Adipose tissue (tissue), 3 donors: ENCODE measurements around the gene JADE2. TPM values are rescaled to one million over a fixed set of nuclear protein-coding genes. Genes with fewer than 3 reads are reported as not detected.
A peak's percentile ranks its signal among the peaks of the same experiment; 100 is the strongest.
"Not testable (repeated sequence)": the region's sequence is repeated elsewhere in the genome, so short reads cannot be mapped to it uniquely, and the experiment has no call there.

Experiments used
- H3K27ac ChIP-seq: one replicate; pipeline ENCODE4 v1.5.1; 2013; ENCODE audit warnings: low read depth, low read length
- WGBS, 3 donors: extraction: QIAGEN DNeasy Blood & Tissue Kit; methylation state at CpG; one replicate each; pipeline ENCODE4 v1.1.7; 2013; 5-methylcytosine and 5-hydroxymethylcytosine counted together
- polyA plus RNA-seq, 3 donors: library from polyadenylated mRNA; stranded (reverse); fragments of 200-250 nt; gene quantifications; one replicate each; pipeline ENCODE4 v1.2.3, GENCODE V29; 2013
- donor health status: healthy with polysubstance abuse.
- donor health status: Bipolar disorder and iron deficiency.
- donor health status: healthy.

The JADE2 gene
- polyA plus RNA-seq, 3 donors: 12.5 to 17.9 (median 13.2) TPM

DNA sequence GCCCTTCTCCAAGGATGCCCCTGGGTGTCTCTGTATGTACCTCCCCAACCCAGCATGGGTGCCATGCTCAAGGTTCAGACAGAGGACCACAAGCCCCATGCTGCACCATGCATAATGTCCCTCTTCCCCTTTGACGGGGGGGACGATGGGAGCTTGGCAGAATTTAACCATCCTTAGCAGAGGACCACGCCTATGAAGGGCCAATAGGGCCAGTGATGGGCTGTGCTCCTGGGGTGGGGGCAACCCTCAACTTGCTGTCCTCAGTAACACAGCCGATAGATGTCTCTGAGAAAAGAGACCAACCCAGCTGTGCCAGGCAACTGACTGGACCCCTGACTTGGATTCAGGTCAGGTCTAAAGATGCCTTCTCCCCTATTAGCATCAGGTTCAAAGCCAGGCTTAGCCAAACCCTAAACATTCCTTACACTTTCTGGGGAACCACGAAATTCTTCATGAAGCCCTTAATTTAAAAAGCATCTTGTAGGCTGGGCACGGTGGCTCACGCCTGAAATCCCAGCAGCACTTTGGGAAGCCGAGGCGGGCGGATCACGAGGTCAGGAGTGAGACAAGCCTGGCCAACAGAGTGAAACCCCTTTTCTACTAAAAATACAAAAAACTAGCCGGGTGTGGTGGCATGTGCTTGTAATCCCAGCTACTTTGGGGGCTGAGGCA, 20.7 kb upstream of the JADE2 start:
- WGBS, 3 donors: 89 to 94% (median 92%) methylated on average over 12 of the region's 12 CpGs
- H3K27ac ChIP-seq: no peak overlapping the region

DNA sequence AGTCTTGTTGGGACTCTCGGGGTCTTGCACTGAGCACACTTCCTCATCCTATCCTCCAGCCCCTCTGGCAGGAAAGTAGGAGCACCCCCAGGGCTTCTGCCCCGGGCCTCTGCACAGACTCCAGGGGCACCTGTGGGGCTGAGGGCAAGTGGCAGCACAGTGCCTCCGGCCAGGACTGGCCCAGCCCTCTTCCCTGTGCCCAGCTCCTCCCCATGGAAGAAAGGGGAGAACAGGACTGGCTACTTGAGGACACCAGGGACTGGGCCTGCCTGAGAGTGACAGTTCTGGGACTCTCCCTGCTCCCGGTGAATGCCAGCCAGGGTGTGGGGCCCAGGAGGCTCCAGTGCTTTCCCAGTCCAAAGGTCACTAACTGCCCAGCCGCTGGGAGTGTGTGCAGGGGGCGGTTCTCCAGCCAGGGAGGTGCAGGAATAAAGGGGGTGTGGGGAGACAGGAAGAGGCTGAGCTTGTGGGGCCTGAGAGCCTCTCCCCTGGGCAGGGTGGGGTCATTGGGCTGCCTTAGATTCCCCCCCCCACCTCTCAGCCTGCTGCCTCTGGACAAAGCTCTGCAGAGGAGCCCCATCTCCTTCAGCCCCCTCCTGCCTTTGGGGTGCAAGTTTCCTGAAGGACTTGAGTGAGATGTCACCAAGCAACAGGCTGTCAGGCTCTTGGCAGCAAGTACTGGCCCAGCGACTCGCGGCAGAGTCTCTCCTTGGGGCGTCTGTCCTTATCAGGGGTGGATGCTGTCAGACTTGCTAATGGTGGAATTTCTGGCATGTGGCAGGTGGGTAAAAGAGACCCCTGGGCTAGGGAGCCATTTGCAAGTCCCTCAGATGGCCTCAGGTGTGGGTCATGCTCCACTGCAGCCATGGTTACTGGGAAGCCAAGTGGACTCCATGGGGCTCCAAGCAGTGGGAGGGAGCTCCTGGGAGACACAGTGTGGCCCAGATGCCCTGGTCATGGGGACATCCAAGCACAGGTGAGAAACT, 19.1 kb upstream of the JADE2 start:
- no peak overlapping the region for H3K27ac ChIP-seq
- 13 to 41% (median 32%) methylated on average over 10 of the region's 10 CpGs for WGBS, 3 donors

DNA sequence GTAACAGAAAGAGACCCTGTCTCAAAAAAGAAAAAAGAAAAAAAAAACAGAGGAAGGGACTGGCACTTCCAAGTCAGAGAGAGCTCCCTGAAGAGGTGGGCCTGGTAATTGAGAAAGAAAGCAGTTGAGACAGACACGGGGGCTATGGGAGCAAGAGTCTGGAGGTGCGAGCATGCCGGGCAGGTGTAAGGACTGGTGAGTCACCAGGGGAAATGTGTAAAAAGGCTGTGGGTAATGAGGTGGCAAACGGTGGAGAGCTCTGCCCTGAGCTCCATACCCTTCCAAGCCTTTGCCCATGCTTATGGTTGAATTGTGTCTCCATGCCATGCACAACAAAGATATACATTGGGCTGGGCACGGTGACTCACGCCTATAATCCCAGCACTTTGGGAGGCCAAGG, 18.0 kb upstream of the JADE2 start:
- 73 to 95% (median 89%) methylated on average over 6 of the region's 6 CpGs for WGBS, 3 donors

DNA sequence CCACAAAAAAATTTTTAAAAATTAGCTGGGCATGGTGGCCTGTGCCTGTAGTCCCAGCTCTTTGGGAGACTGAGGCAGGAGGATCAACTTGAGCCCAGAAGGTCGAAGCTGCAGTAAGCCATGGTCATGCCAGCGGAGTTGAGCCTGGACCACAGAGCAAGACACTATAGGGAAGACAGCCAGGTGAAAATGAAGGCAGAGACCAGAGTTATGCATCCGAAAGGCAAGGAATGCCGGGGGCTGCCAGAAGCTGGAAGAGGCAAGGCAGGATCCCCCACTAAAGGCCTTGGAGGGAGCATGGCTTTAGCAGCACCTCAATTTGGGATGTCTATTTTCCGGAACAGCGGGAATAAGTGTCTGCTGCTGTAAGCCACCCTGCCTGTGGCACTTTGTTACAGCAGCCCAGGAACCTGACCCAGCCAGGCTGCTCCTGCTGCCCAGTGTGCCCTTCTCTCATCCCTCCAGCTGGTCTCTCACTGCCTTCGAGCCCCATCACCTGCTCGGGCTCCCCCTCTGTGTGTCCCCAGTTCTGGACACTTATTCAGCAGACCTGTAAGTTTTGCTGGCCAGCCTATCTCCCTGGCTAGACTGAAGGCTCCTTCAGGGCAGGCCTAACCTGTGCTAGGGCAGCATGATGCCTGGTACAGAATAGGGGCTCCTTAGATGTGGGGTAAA, 16.8 kb upstream of the JADE2 start:
- H3K27ac ChIP-seq: no peak overlapping the region
- 87 to 98% (median 96%) methylated on average over 8 of the region's 8 CpGs for WGBS, 3 donors

More for the DNA sequence above, 18.0 kb upstream of the JADE2 start:
- no peak overlapping the region for H3K27ac ChIP-seq

DNA sequence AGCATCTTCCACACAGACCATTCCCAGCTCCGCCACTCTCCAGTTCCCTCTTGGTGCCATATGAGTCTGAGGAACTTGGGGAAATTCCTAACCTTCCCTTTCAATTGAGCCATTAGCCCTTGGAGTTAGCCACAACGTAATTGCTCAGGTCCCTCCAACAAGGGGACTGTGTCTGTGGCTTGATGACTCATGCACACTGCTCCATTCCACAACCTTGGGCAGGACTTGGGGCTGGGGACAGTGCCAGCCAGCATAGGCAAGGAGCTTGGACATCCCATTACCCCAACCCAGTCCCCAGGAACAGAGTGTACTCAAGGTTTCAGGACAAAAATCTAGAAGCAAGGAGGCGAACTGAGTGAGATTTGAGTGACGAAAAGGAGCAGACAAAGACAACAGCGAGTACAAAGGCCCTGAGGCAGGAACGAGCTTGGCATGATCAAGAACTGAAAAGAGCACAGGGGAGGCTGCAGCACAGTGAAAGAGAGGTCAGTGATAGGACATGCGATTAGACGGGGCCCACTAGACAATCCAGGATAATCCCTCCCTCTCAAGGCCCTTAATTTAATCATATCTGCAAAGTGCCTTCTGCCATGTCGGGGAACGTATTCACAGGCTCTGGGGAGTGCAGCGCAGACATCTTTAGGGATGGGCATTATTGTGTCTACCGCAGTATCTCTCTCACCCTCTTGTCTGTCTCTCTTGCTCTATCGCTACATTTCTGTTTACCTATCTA, 16.0 kb upstream of the JADE2 start:
- 89 to 92% (median 92%) methylated on average over 13 of the region's 13 CpGs for WGBS, 3 donors
- no peak overlapping the region for H3K27ac ChIP-seq

DNA sequence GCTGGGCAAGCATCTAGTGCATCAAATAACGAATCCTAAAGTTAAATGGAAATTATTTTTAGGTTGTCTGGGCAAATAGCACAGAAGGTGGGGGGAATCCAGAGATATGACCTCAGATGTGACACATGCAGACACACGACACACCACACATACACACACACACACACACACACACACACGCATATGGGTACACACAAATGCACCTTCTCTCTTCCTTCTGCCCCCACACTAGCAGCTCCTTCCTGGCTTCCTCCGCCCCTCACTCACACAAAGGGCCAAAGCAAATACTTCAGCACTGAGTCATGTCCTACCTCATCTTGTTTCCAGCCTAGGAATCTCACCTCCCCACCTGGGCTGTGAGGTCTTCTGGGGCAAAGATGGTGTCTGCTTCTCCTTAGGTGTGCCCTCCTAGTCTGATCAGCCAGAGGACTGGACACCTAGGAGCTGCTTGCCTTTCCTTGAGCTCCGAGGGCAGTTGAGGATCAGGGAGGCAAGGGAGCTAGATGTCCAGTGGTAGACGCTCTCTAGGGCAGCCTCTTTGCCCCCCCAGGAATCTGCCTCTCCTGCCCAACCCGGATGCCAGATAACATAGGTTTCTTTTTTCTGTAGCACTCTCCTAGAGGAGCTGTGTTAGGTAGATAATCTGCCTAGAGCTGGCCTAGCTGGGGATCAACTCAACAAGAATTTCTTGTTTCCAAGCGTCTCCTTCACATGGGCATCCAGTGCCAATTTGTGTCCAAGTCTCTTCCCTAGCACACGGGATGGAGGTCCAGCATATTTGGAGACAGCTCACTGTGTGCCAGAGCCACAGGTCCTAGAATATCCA, 14.3 kb upstream of the JADE2 start:
- WGBS, 3 donors: 53 to 79% (median 71%) methylated on average over 9 of the region's 9 CpGs
- no peak overlapping the region for H3K27ac ChIP-seq

DNA sequence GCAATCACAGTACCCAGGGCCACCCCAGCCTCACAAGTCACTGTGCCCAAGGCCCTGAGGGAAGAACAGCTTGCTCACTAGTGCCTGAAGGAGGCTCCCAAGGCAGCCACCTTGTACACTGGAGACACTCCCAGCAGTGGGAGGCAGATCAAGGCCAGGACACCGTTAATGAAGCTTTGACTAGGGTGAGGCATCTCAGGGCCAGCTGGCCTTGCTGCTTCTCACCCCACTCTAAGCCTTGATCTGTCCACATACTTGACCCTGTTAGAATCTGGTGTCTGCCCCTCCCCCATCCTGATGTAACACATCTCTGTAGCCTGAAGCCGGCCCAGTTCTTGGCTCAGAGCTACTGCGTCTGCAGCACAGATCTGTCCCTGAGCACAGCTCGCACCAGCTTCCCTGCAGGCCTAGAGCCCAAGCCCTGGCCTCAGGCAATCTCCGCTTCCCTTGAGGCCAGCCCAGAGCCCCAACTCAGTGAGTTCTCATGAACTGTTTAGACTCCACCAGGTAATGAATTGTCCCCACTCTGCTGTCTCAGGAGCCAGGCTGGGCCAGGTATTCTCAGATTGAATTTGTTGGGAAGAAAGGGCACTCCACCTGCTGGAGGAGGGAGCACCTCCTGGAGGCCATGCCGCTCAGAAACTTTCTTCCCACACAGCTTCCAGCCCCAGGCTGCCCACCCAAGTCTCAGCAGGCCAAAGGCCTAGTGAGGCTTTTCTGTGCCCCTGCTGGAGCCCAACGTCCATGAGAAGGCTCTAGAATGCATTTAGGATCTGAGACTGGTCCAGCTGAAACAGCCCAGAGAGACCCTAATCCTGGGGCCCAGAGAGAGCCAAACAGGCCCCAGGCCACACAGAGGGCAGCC, 13.4 kb upstream of the JADE2 start:
- 34 to 63% (median 56%) methylated on average over 7 of the region's 7 CpGs for WGBS, 3 donors
- no peak overlapping the region for H3K27ac ChIP-seq

DNA sequence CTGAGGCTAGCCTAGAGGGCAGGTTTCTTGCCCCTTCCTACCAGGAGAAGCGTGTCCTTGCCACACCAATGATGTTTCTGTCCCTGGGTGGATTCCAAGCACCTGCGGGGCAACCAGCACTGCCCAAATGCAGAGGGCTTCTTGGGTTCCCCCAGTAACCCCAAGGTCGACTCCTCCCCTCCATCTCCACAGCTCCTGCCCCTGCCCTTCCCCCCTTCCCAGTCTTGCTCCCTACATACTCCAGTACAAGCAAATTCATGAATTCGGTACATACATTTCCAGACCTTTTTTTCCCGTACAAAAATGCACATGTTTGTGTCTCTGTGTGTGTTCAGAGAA, 12.8 kb upstream of the JADE2 start:
- WGBS, 3 donors: 42 to 87% (median 87%) methylated on average over 5 of the region's 5 CpGs
- no peak overlapping the region for H3K27ac ChIP-seq

DNA sequence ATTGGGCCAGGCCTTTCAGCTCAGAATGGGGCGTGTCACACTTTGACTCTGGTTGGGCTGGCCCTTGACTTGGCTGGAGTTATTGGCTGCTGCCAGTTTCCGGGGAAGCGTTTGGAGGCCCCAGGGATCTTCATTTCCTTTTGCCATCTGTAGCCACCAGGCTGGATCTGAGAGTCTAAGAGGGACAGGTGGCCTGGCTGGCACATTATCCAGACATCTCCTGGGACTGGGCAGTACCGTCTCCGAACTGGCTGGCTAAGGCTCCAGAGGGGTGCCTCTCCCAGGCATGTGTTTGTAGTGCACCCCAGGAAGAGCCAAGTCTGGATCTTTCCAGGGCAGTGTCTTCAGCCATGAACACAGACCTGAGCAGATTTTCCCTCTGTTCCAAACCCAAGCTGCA, 9.7 kb upstream of the JADE2 start:
- WGBS, 3 donors: 61 to 80% (median 80%) methylated on average over 5 of the region's 5 CpGs
- H3K27ac ChIP-seq: no peak overlapping the region

DNA sequence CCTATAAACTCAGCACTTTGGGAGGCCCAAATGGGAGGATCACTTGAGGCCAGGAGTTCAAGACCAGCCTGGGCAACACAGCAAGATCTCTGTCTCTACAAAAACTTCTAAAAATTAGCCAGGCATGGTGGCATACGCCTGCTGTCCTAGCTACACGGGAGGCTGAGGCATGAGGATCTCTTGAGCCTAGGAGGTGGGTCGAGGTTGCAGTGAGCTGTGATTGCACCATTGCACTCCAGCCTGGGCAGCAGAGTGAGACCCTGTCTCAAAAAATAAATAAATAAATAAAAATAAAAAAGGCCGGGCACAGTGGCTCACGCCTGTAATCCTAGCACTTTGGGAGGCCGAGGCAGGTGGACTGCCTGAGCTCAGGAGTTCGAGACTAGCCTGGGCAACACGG, 8.5 kb upstream of the JADE2 start:
- not testable (repeated sequence) for H3K27ac ChIP-seq
- WGBS, 3 donors: 94 to 97% (median 94%) methylated on average over 8 of the region's 8 CpGs

DNA sequence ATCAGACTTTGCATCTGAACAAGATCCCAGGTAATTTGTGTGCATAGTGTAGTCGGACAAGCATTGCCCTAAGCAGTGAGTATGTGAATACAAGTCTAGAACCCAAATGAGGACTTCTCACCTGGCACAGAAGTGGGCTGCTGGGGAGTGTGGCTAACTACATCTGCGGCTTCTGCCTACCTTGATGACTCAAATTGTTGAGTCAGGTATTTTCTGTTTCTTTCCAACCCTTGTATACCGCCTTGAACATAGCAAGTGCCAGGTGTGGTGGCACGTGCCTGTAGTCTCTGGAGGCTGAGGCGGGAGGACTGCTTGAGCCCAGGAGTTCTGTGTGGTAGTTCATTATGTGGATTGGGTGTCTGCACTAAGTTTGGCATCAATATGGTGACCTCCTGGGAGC, 7.9 kb upstream of the JADE2 start:
- no peak overlapping the region for H3K27ac ChIP-seq
- WGBS, 3 donors: 90 to 95% (median 91%) methylated on average over 5 of the region's 5 CpGs

DNA sequence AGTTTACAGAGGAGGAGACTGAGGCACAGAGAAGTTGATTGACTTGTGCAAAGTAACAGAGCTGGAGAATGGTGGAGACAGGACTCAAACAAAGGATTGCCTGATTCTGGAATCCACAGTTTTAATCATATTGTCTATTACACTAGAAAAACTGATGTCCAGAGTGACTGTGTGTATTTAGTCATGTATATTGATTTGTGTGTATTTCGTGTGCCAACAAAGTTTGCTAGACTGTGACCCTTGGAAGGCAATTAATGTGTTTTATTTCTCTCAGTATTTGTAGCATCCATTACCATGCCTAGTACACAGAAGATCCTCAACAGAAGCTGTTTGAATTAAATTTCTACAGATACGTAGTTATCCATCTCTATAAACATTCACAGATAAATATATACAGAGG, 5.5 kb upstream of the JADE2 start:
- WGBS, 3 donors: 65 to 87% (median 85%) methylated on average over 2 of the region's 2 CpGs
- no peak overlapping the region for H3K27ac ChIP-seq

DNA sequence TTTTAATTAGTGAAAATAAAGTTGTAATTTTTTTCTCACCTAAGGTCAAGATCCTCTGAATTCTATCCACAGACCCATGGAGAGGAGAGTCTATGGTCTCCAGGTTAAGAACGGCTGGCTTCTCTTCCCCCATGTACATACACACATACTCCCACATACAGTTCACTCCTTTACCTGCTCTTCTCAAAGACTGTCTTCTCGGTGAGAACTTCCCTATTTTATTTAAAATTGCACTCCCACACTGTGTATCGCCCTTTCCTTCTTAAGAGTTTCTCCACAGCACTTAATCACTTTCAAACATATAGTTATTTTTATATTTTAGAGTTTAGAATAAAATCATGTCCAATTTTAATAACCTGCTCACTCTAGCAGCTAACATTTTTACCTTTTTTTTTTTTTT, 3.6 kb upstream of the JADE2 start:
- no peak overlapping the region for H3K27ac ChIP-seq
- 19 to 66% (median 37%) methylated on average over 3 of the region's 3 CpGs for WGBS, 3 donors

DNA sequence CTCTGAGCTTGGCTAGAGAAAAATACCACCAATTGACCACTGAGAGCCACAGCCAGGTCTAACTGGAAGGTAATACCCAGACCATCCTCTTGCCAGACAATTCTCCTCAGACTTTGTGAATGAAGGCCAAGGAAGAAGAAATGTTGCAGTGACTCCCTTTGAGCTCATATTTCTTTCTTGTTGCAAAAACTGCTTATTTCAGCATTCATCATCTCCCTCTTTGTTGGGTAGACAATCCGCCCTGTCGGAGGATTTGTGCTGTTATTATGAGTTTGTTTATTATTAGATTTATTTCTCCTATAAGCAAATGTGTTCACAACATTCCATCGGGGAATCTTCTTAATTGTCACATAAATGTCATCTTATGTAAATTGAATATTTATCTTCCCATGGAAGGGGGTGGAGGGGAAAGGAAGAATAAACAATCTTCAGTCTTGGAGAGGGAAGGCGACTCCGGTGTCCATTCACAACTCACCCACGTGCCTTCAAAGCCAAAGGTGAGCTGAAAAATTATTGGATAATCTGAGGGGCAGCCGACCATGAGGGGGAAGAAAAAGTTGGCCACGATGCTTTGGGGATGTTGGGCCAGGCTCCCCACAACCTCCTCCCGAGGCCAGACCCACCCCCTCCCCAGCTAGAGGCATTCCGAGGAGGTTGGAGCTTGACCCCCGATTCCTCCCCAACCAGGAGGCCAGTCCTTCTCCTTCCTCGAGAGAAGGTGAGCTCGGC, 1.8 kb upstream of the JADE2 start:
- 15 to 22% (median 17%) methylated on average over 13 of the region's 13 CpGs for WGBS, 3 donors
- H3K27ac ChIP-seq: peak overlapping the region; percentile 92

DNA sequence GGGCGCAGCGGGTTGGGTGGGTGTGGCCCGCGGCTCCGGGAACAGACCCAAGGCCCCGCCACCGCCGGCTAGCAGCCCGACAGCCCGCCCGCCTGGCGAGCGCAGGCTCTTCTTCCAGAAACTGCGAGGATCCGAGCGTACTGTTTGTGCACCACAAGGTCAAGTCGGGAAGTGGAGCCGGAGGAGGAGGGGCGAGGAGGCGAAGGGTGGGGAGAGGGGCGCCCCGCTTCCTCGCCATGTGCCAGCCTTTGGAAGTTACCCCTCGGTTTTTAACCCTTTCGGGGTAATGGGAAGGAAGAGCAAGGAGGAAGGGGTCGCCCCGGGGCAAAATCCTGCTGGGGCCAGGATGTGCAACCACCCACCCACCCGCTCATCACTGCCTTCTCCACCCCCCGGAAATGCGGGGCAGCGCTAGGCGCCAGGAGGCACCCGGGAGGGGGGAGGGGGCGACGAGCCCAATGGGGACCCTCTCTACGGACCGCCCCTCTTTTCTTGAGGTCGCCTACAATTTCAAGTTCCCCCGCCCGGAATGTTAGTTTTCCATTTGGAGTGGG, 1.1 kb upstream of the JADE2 start:
- H3K27ac ChIP-seq: peak overlapping the region; percentile 92
- WGBS, 3 donors: 0 to 1% (median 1%) methylated on average over 32 to 40 of the region's 40 CpGs
